Astrocyte of the spinal cord (primary cell): ENCODE measurements around the gene SMO.
"Not testable (repeated sequence)": the region's sequence is repeated elsewhere in the genome, so short reads cannot be mapped to it uniquely, and the experiment has no call there.

Experiments used
- DNase-seq: peaks from one replicate; pipeline ENCODE4 v3.0.0; 2011; ENCODE audit warnings: low read depth, low spot score
- H3K4me3 ChIP-seq: 2 replicates; pipeline ENCODE4 v1.5.1; 2011; ENCODE audit warnings: low read depth, mild to moderate bottlenecking, low read length, moderate library complexity
- in situ Hi-C: cut with HindIII; loops from 2 replicates; pipeline ENCODE4 v1.10.0; 2017; ENCODE audit warnings: low sequenced_read_pairs
- TF ChIP-seq, protein P1 (sequence below): IDR thresholded peaks from 2 replicates; pipeline ENCODE4 v1.5.1; 2012; ENCODE audit warnings: low read depth, mild to moderate bottlenecking, low read length, inconsistent platforms

The SMO gene

DNA sequence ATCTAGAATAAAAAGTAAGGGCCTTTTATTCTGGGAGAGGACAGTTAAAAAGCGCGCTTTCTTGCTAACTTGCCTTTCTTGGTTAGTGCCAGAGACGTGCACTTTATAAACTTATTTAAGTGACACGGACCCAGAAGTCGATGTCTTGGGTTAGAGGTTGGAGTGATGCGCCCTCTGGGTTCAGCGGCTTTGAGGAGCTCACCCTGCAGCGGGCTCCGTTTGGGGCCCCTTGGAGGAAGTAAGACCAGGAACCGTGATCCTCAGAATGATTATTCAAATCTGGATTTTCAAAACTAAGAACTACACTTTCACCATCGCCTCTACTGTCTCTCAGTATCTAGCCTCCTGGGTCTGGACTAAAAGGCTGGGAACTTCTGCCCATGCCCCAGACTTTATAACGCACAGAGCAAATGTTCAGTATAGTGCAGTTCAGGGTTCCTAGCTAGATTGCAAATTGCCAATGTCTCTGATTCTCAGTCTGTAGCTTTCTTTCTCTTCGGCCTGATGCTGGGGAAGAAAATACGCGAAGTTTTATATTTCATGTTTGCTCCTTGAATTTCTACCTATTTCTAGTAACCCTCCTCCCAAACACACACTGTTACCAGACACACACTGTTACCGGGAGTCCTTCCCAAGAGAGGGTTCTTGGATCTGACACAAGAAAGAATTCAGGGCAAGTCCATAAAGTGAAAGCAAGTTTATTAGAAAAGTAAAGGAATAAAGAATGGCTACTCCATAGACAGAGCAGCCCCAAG, 18.6 kb upstream of the SMO start:
- TF ChIP-seq, protein P1, sequence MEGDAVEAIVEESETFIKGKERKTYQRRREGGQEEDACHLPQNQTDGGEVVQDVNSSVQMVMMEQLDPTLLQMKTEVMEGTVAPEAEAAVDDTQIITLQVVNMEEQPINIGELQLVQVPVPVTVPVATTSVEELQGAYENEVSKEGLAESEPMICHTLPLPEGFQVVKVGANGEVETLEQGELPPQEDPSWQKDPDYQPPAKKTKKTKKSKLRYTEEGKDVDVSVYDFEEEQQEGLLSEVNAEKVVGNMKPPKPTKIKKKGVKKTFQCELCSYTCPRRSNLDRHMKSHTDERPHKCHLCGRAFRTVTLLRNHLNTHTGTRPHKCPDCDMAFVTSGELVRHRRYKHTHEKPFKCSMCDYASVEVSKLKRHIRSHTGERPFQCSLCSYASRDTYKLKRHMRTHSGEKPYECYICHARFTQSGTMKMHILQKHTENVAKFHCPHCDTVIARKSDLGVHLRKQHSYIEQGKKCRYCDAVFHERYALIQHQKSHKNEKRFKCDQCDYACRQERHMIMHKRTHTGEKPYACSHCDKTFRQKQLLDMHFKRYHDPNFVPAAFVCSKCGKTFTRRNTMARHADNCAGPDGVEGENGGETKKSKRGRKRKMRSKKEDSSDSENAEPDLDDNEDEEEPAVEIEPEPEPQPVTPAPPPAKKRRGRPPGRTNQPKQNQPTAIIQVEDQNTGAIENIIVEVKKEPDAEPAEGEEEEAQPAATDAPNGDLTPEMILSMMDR = no peak
- DNase-seq = no peak
- H3K4me3 ChIP-seq = peak overlapping the region; percentile 48
- in situ Hi-C loops = no loop called here

DNA sequence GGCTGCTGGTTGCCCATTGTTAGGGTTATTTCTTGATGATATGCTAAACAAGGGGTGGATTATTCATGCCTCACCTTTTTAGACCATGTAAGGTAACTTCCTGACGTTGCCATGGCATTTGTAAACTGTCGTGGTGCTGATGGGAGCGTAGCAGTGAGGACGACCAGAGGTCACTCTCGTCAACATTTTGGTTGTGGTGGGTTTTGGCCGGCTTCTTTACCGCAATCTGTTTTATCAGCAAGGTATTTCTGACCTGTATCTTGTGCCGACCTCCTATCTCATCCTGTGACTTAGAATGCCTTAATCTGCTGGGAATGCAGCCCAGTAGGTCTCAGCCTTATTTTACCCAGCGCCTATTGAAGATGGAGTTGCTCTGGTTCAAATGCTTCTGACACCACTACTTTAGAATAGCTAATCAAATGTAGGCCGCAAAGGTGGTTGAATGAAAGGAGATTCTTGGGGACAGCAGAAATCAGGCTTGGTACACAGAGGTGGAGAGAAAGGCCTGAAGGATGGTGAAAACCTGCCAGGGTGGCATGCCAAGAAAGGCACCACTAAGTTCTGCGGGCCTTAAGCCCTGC, 17.9 kb upstream of the SMO start:
- in situ Hi-C loops = no loop called here
- H3K4me3 ChIP-seq = no peak overlapping the region
- TF ChIP-seq, protein P1 = no peak

DNA sequence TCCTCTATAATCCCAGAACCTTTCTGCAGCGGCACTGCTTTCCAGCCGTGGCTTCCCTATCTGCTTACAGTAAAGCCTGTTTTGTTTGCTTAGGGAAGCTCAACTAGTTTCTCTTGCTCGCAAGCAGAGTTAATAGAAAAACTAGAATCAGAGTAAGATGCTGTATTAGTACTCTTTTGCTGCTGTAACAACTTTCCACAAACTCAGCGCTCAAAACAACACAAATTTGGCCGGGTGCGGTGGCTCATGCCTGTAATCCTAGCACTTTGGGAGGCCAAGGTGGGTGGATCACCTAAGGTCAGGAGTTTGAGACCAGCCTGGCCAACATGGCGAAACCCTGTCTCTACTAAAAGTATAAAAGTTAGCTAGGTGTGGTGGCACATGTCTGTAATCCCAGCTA, 14.6 kb upstream of the SMO start:
- in situ Hi-C loops, H3K4me3 ChIP-seq, DNase-seq: not testable (repeated sequence)

More for the DNA sequence above, 17.9 kb upstream of the SMO start:
- DNase-seq = no peak

DNA sequence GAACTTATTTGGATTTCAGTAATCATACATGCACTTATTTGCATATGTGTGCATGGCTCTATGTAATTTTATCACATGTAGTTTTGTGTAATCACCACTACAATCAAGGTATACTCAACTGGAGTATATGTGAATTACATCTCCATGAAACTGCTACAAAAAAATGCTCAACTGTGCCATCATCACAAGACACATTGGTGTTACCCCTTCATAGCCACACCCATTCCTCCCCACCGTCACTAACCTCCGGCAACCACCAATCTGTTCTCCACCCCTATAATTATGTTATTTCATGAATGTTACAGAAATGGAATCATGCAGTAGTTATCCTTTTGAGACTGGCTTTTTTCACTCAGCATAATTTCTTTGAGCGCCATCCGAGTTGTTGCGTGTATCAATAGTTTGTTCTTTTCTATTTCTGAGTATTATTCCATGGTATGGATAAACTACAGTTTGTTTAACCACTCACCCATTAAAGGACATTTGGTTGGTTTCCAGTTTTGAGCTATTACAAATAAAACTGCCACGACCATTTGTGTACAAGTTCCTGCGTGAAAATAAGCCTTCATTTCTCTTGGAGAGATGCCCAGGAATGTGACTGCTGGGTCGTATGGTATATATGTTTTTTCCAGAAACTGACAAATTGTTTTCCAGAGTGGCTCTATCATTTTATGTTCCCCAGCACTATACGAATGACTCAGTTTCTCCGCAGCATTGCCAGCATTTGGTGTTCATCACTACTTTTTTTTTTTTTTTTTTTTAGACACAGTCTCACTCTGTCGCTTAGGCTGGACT, 11.3 kb upstream of the SMO start:
- no peak for DNase-seq
- H3K4me3 ChIP-seq = no peak overlapping the region
- in situ Hi-C loops = no loop called here
- TF ChIP-seq, protein P1 = no peak

DNA sequence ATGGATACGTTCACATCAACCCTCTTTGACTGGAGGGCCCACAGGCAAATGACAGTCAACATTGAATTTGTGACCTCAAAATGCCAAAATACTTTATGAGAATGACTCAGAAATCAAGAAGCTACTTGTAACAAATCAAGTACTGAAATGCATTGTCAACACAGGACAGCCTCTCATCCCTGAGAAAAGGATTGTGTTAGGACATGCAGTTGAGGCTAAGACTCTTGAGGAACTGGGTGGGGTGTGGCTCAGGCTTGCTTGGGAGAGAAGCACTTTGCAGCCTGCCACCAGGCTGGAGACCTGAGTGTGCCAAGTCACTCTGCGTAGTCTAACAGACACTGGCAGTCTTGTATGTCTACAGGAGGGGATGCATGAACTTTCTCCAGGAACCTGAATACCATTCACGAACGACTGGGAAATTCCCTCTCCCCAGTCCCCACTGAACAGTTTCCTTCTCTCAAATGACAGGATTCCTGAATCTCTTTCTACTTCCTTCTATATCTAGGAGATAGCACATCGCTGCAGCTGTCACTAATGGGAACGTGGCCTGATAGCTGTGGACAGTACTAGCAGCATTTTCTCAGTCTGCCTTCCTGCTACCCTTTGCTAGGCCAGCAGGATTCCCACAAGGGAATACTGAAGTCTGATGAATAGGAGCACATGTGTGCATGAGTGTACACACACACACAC, 3.3 kb upstream of the SMO start:
- DNase-seq = no peak
- in situ Hi-C loops = no loop called here
- no peak overlapping the region for H3K4me3 ChIP-seq
- TF ChIP-seq, protein P1 = no peak

DNA sequence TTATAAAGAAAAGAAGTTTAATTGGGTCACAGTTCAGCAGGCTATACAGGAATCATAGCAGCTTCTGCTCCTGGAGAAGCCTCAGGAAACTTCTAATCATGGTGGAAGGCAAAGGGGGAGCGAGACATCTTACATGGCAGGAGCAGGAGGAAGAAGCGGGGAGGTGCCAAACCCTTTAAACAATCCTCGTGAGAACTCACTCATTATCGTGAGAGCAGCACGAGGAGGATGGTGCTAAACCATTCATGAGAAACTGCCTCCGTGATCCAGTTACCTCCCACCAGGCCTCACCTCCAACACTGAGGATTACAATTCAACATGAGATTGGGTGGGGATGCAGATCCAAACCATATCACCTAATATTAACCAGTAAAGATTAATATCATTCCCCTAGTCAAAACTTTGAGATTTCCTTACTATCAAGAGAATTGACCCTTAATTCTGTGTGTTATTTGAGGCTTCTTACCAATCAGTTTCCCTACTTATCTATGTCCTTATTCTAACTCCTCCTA, 1.6 kb upstream of the SMO start:
- no peak overlapping the region for H3K4me3 ChIP-seq
- TF ChIP-seq, protein P1 = no peak
- no peak for DNase-seq
- in situ Hi-C loops = no loop called here
